Osteocyte (in vitro differentiated cells): ENCODE data around the gene EEF2K. TPM values are rescaled to one million over a fixed set of nuclear protein-coding genes. Genes with fewer than 3 reads are reported as not detected.

Source experiments
- DNase-seq: peaks from one replicate; pipeline ENCODE4 v3.0.0; 2021; ENCODE audit warnings: mixed read lengths; ENCODE audit not compliant: unreplicated experiment; ENCODE audit errors: extremely low spot score
- H3K27ac Mint-ChIP-seq: one replicate; pipeline ENCODE4 v1.8.0; 2021; ENCODE audit warnings: mild to moderate bottlenecking, mixed read lengths; ENCODE audit not compliant: unreplicated experiment
- H3K27me3 Mint-ChIP-seq: one replicate; pipeline ENCODE4 v1.8.0; 2021; ENCODE audit warnings: mixed read lengths; ENCODE audit not compliant: unreplicated experiment
- H3K36me3 Mint-ChIP-seq: one replicate; pipeline ENCODE4 v1.8.0; 2021; ENCODE audit warnings: mixed read lengths; ENCODE audit not compliant: unreplicated experiment
- H3K4me1 Mint-ChIP-seq: one replicate; pipeline ENCODE4 v1.8.0; 2021; ENCODE audit warnings: mixed read lengths; ENCODE audit not compliant: unreplicated experiment
- H3K4me3 Mint-ChIP-seq: one replicate; pipeline ENCODE4 v1.8.0; 2021; ENCODE audit warnings: mild to moderate bottlenecking, moderate library complexity, mixed read lengths; ENCODE audit not compliant: unreplicated experiment
- H3K9me3 Mint-ChIP-seq: one replicate; pipeline ENCODE4 v1.8.0; 2021; ENCODE audit warnings: mixed read lengths; ENCODE audit not compliant: unreplicated experiment
- total RNA-seq: library from RNA; stranded (reverse); gene quantifications from 2 replicates; pipeline ENCODE4 v1.2.1, GENCODE V29; 2021
- TF ChIP-seq, protein P1 (sequence below): fragments of 200-600 bp; sonication (generic); IDR thresholded peaks from 2 replicates; pipeline ENCODE4 v1.5.0; 2021; ENCODE audit warnings: antibody characterized with exemption, mild to moderate bottlenecking, moderate library complexity

The EEF2K gene
- total RNA-seq, 1 donor from 2014 or later: 23.8 TPM

DNA sequence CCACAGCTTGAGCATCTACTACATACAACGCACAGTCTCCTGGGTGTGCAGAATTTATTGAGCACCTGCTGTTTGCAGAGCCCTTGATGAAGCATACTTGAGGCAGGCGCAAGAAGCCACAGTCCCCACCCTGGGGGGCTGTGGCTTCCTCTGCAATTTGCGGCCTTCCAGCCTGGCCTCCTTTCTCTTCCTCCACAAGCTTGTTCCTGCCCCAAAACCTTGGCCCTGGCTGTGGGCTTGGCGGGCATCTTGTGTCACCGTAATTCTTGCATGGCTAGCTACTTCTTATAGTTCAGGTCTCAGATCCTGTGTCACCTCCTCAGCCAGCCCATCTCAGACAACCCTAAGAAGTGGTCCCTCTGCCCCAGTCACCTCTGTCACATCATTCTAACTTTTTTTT, 47.2 kb downstream of the EEF2K start:
- no peak overlapping the region for H3K27ac Mint-ChIP-seq
- H3K4me3 Mint-ChIP-seq: no peak overlapping the region
- no peak for DNase-seq
- H3K9me3 Mint-ChIP-seq: no peaks in the 10 kb centered on the region
- H3K27me3 Mint-ChIP-seq: no peaks in the 10 kb centered on the region
- H3K4me1 Mint-ChIP-seq: no peaks in the 10 kb centered on the region
- peaks cover 54% of the 10 kb centered on the region for H3K36me3 Mint-ChIP-seq
- TF ChIP-seq, protein P1, sequence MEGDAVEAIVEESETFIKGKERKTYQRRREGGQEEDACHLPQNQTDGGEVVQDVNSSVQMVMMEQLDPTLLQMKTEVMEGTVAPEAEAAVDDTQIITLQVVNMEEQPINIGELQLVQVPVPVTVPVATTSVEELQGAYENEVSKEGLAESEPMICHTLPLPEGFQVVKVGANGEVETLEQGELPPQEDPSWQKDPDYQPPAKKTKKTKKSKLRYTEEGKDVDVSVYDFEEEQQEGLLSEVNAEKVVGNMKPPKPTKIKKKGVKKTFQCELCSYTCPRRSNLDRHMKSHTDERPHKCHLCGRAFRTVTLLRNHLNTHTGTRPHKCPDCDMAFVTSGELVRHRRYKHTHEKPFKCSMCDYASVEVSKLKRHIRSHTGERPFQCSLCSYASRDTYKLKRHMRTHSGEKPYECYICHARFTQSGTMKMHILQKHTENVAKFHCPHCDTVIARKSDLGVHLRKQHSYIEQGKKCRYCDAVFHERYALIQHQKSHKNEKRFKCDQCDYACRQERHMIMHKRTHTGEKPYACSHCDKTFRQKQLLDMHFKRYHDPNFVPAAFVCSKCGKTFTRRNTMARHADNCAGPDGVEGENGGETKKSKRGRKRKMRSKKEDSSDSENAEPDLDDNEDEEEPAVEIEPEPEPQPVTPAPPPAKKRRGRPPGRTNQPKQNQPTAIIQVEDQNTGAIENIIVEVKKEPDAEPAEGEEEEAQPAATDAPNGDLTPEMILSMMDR: no peak

DNA sequence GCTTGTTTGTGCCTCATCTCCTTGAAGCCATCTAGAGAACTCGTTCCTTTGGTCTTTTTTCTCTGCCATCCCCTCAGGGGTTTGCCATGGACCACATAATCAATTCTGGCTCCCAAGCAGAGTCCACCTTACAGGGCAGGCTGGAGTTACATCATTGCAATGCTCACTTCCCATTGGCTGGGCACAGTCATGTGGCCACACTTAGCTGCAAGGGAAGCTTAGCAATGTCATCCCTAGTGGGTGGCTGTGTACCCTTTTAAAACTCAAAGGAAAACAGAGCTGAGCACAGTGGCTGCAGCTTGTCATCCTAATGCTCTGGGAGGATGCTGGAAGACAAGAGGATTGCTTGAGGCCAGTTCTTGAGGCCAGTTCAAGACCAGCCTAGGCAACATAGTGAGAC, 49.3 kb downstream of the EEF2K start:
- DNase-seq: no peak
- H3K36me3 Mint-ChIP-seq: peaks cover 52% of the 10 kb centered on the region
- no peaks in the 10 kb centered on the region for H3K4me1 Mint-ChIP-seq
- H3K9me3 Mint-ChIP-seq: no peaks in the 10 kb centered on the region
- no peaks in the 10 kb centered on the region for H3K27me3 Mint-ChIP-seq
- no peak overlapping the region for H3K4me3 Mint-ChIP-seq
- peak overlapping the region; percentile 27 for H3K27ac Mint-ChIP-seq
- TF ChIP-seq, protein P1: no peak

DNA sequence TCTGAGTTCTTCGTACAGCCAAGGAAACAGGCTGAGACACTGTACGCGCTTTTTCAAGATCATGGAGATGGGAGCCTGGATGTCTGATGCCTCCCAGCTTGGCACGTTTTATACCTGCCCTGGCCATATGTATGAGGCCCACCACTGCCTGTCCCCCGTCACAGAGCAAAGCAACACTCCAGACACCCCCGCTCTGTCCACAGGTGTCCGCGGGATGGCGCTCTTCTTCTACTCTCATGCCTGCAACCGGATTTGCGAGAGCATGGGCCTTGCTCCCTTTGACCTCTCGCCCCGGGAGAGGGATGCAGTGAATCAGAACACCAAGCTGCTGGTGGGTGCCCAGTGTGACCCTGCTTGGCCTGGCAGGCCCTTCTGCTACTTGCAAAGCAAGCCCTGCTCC, 51.4 kb downstream of the EEF2K start:
- H3K27me3 Mint-ChIP-seq: no peaks in the 10 kb centered on the region
- TF ChIP-seq, protein P1: no peak
- H3K4me1 Mint-ChIP-seq: no peaks in the 10 kb centered on the region
- H3K4me3 Mint-ChIP-seq: no peak overlapping the region
- no peaks in the 10 kb centered on the region for H3K9me3 Mint-ChIP-seq
- peaks cover 50% of the 10 kb centered on the region for H3K36me3 Mint-ChIP-seq
- no peak for DNase-seq
- no peak overlapping the region for H3K27ac Mint-ChIP-seq

DNA sequence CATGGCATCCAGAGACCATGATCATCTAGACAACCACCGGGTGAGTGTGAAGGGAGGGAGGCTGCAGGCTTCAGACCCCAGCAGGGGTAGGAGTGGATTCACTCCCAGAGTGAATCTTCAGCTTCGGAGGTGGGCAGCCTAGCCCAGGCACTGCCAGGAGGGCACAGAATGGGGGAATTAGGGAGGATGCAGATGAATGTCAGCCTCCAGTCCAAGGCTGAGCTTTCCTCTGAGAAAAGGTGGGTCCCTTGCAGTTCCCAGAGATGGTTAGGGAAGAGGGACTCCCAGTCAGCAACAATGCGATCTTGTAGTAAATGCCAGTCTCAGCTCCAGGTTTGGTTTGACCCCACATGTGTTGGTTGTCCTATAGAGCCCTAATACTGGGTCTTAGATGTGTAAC, 54.4 kb downstream of the EEF2K start:
- H3K27ac Mint-ChIP-seq: no peak overlapping the region
- H3K9me3 Mint-ChIP-seq: no peaks in the 10 kb centered on the region
- TF ChIP-seq, protein P1: no peak

DNA sequence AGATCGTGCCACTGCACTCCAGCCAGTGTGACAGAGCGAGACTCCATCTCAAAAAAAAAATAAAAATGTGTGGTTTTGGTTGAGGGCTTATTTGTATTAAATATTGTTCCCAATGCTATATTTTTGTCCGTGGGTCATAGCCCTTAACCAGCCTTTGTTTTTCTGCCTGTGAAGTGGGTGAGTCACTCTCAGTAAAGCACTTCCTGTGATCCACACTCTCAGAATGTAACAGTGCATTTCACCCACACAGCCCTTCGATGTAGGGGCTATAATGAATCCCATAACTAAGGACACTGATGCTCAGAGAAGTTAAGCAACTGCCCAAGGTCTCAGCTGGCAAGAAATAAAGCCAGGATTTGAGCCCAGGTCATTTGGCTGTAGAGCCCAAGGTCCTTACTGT, 56.4 kb downstream of the EEF2K start:
- no peak overlapping the region for H3K4me3 Mint-ChIP-seq
- H3K27ac Mint-ChIP-seq: no peak overlapping the region
- TF ChIP-seq, protein P1: no peak
- no peaks in the 10 kb centered on the region for H3K4me1 Mint-ChIP-seq
- H3K36me3 Mint-ChIP-seq: peaks cover 43% of the 10 kb centered on the region
- H3K9me3 Mint-ChIP-seq: no peaks in the 10 kb centered on the region
- H3K27me3 Mint-ChIP-seq: no peaks in the 10 kb centered on the region
- DNase-seq: no peak

More for the DNA sequence above, 54.4 kb downstream of the EEF2K start:
- peaks cover 44% of the 10 kb centered on the region for H3K36me3 Mint-ChIP-seq
- no peaks in the 10 kb centered on the region for H3K4me1 Mint-ChIP-seq
- no peak overlapping the region for H3K4me3 Mint-ChIP-seq
- DNase-seq: no peak
- no peaks in the 10 kb centered on the region for H3K27me3 Mint-ChIP-seq
